ENCODE data around the gene TAF5L.

DNA sequence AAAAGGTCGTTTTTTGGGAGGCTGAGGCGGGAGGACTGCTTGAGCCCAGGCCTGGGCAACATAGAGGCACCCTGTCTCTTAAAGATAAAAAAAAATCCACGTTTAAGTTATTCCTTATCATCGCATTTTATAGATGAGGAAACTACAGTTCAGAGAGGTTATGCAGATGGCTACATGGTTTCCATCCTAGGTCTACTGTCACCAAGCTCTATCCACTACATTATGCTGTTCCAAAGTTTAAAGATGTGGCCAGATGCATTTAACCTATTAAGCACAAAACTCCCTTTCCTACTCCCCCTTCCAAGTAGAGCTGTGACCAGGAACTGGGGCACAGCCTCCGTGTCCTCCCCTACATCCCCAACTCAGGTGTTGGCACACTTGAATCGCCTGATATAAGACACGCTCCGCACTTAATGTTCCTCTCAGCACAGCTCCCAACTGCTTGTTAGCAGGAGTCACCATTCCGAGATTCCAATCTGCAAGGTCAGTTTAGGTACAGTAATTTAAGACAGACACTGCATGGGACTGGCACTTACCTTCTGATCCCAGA lies 1.3 kb downstream of the TAF5L start:
- no peak for TF ChIP-seq REST (IDR thresholded peaks at IDR 0.05; ENCODE audit: low read depth)
- TF ChIP-seq EP300 (IDR thresholded peaks at IDR 0.05; ENCODE audit: borderline replicate concordance), result no peak
- no peak for TF ChIP-seq USF1 (IDR thresholded peaks at IDR 0.05)
- no peak for TF ChIP-seq CEBPB (IDR thresholded peaks at IDR 0.05)
- TF ChIP-seq FOXM1 (IDR thresholded peaks at IDR 0.05; ENCODE audit: borderline replicate concordance, low read depth), result no peak
- no peak for TF ChIP-seq TCF12 (IDR thresholded peaks at IDR 0.05; ENCODE audit: low read depth)
- TF ChIP-seq RAD21 (IDR thresholded peaks at IDR 0.05; ENCODE audit: low read depth), result no peak
- no peak for TF ChIP-seq TAF1 (IDR thresholded peaks at IDR 0.05; ENCODE audit: low read depth)

All from Ishikawa (cell line).